GM21526 (cell line): ENCODE measurements around the gene PARVB.

ENCODE experiments used
- ATAC-seq: cut with Tn5 transposase; IDR thresholded peaks from one replicate; pipeline ENCODE4 v1.9.1; 2021; ENCODE audit warnings: moderate library complexity; ENCODE audit not compliant: unreplicated experiment, low FRiP score

The PARVB gene

GRCh38 chr22:44024288-44024921 is at the start of gene PARVB:
Gene PARVB (plus strand): TSS chr22:44024302. CDS start chr22:44024340, 38 bp downstream.
- ATAC-seq: no peak

DNA sequence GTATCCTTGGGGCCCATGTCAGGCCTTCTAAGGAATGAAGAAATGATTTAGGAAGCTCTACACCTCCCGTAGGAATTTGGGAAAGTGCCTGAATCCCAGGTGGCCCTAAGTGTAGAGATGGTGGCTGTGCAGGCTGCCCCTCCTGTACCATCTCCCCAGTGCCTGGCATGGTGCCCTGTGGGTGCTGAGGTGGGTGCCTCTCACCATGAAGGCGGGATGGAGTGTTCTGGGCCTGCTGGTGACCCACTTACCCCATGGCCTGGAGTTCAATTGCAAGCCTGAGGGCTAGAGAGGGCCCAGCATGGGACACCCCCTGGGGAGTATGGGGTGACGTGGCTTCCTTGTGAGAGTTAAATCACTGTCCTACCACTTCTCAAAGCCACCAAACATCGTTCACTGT is 49.1 kb upstream of the PARVB start:
- ATAC-seq: no peak

DNA sequence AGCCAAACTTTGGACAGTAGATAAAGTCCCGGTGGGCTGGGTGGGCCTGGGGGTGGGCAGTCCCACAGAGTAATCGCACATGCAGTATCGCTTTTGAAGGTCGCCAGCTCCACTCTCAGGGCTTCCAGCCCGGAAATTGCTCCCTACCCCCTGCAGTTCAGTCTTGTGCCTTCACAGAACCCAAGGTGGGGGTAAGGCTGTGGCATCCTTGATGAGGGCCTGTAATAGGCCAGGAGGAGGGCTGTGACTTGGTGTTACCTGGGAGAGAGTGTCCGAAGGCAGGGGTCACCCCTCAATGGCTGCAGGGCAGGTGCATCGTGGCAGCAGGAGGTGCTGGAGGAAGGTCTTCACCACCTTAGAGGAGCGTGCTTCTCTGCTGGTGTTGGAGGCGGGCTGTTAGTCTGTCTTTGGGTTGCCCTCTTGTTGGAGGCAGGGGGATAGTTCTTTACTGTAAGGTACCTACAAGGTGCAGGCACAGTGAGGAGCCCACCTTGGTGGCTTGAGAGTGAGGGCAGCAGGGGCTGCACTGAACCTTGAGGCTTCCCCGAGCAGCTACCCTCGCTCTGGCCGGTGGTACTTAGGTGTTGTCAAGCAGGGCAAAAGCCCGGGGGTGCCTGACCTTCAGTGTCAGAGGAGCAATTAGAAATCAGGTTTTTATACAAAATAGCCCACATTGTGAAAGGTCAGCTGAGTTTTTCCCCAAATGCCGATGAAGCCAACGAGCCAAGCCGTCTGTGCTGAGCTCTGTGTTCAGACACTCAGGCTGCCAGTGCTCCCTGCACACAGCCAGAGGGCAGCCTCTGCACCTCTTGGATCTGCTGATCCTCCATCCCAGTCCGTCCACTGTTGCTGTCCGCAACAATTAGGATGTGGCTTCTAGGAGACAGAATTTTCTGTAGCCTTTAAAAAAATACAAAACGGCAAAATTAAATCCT is 47.0 kb upstream of the PARVB start:
- ATAC-seq: no peak

DNA sequence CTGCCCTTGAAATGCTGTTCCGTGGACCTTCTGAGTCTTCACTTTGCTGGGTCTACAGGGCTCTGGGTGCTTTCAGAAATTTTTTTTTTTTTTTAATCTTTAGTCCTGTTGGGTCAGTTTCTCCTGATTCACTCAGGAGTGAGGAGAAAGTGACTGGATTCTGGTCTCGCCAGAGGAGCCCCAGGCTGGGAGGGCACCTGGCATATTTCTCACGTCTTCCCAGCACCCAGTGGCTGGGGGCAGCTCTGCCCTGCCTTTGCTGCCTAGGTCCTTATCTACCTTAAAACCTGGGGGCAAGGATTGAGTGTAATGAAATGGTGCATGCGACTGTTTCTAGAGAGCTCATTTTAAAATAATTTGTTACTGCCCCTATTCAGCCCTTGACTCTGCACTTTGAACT is 45.5 kb upstream of the PARVB start:
- no peak for ATAC-seq

DNA sequence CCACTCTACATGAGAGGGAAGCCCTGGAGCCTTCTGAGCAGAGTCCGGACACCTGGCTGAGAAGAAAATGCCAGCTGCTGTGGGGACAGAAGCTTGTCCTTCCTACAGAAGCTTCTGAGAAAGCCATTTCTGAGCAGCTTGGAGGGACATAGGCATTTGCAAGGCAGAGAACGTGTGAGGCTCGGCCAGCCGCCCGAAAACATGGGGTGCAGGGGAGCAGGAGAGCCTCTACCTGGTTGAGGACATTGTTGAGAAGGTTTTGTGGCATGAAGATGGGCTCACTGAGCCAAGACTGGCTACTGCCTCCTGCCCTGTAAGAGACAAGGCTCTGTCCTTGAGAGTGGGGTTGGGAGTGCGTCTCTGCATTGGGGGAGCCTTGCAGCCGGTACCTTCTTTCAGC is 43.5 kb upstream of the PARVB start:
- ATAC-seq: no peak

- no peak for ATAC-seq
Observed at GRCh38 chr22:43980996-43981395, 43.1 kb upstream of the PARVB start.

DNA sequence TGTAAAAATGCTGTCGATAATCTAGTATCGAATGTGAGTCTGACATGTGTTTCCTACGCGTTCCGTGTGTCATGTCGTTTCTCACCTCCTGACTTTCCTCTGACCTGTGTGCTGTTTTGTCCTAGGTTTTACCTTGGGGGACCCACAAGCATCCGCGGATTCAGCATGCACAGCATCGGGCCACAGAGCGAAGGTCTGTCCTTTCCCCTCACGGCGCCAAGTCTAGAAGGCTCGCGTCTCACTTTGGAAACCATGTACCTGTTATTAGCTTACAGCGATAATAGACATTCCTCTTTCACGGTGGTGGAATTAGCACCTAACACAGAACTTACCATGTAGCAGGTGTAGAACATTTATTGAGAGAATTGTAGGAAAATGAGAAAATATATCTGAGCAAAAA is 40.3 kb upstream of the PARVB start:
- ATAC-seq: no peak

DNA sequence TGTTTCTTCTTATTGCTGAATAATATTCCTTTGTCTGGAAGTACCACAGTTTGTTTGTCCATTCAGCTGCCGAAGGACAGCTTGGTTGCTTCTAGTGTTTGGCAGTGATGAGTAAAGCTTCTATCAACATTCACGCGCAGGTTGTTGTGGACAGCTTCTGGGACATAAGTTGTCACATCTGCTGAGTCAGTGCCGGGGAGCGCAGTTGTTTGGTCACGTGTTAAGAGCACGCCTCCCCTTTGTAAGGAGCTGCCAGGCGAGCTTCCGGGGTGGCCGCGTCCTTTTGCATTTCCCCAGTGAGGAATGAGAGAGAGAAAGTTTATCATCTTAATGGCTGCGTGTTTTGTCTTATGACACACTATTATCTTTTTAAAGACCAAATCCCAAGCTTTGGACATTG is 38.6 kb upstream of the PARVB start:
- ATAC-seq: no peak

GRCh38 chr22:43988116-43988820 is 35.8 kb upstream of the PARVB start:
- no peak for ATAC-seq

- no peak for ATAC-seq
Observed at GRCh38 chr22:43988960-43989359, 35.1 kb upstream of the PARVB start.

GRCh38 chr22:43990044-43990443 is 34.1 kb upstream of the PARVB start:
- ATAC-seq: no peak

- ATAC-seq: no peak
Observed at GRCh38 chr22:43991316-43992020, 32.6 kb upstream of the PARVB start.

DNA sequence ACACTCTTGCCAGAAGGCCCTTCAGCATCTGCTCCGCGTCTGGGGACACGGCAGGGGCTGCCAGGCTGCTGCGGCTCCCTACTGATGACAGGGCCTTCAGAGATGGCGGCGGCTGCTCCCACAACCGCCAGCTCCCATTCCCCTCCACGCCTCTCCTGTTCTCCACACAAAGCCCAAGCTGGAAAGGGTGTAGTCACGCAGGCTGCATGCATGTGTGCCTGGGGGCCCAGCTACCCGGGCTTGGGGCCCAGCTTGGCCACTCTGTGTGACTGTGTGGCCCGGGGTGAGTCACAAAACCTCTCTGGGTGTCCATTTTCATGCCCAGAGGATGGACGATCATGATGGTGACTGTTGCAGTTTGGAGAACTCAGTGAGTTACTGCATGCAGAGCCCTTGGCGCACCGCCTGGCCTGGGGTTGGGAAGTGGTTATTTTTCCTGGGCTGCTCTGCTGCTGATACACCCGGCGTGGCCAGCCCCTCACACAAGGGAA is 31.7 kb upstream of the PARVB start:
- no peak for ATAC-seq

GRCh38 chr22:43993072-43993760 is 30.9 kb upstream of the PARVB start:
- no peak for ATAC-seq

GRCh38 chr22:43994006-43994405 is 30.1 kb upstream of the PARVB start:
- no peak for ATAC-seq

GRCh38 chr22:43994416-43994815 is 29.7 kb upstream of the PARVB start:
- ATAC-seq: no peak

DNA sequence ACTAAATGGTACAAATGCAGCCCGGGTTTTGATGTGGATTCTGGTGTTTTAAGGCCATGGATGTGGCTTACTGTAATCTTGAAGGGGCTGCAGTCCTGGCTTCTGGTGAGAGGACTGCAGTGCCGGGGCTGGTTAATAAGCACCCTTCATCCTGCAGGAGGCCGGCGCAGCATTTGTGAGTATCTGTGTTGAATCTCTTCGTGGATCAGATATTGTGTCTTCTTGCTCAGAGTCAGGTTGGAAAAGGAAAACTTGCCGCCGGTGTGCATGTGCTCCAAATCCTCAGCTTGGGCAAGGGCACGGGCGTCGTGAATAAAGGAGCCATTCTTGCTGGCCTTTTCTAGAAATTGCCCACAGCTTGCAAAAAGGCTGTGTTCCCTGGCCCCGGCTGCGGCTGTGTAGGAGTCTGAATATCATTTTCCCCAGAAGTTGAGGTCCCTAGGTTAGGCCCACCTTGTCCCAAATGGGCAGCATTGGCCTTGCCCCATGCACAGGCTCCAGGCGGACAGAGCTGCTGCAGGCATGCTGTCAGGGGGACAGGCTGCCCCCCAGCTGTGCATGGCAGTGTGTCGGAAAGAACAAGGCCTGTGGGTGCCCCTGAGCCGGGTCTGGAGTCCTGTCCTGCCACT is 28.9 kb upstream of the PARVB start:
- no peak for ATAC-seq

DNA sequence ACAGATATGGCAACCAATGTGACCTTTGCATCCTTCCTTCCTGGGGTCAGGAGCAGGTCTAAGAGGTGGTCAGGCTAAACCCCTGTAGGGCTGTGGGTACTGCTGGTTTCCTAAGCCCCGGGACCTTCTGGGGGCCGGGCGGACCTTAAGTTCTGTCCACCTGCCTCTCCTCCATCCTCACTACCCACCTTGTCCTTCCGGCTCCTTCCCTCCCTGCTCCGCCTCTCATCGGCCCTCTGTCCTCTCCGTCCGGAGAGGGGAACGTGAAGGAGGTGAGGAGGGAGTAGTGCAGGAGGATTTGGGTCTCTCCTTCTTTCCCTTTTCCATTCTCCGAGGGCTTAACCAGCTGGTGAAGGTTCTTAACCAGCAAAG is 28.3 kb upstream of the PARVB start:
- ATAC-seq: no peak

DNA sequence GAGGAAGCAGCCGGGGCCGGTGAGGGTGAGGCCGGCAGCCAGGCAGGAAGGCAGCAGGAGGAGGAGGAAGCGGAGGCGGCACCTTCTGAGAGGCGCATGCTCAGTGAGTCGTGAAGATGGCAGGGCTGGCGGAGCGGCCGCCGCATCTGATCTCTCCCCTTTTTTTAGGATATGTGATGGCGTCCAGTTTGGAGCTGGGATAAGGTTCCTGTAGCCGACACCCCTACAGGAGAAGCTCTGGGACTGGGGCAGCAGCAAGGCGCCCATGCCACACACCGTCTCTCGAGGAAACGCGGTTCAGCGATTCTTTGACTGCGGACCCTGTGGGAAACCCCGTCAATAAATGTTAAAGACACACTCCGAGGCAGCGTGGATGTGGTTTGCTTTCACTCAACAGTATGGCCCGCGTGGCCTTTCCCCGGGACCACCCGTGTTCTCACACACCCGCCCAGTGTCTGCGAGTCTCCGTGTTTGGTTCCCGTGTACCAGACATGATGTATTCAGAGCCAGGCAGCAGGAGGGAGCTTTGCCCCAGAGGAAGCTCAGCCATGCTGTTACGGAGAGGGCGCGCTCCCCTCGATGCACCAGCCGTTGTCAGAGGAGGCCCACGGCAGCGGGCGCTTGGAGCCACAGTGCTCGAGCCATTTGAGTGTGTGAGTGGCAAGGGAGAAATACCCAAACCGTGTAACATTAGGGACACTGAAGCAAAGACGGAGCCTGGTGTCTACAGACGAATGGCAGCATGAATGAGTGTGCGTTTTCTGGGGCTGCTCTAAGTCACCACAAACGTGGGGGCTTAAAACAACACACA is 27.7 kb upstream of the PARVB start:
- ATAC-seq: no peak
